ENCODE results near the gene ZNF628. TPM values are rescaled to one million over a fixed set of nuclear protein-coding genes. Genes with fewer than 3 reads are reported as not detected.

Gene ZNF628
- total and polyA plus RNA-seq, 5 donors from 2014 or later: 0.05 to 23.9 (median 0.09) TPM

DNA sequence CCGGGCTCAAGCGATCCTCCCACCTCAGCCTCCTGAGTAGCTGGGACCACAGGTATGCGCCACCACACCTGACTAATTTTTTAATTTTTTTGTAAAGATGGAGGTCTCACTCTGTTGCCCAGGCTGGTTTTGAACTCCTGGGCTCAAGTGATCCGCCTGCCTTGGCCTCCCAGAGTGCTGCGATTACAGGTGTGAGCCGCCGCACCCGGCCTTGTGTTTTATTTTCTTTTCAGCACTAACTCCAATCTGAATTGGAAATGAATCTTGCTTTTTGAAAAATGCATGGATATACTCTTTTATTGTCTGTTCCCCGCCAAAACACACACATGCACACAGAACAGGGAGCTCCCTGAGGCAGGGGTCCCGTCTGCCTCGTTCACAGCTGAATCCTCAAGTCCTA is 13.7 kb upstream of the ZNF628 start:
- Mint-ChIP-seq H3K27ac (peak overlapping the region in 1 of 3 donors; percentile 92), H3K4me1 (peaks cover 0 to 27% (median 7%) of the 10 kb centered on the region in 4 donors), H3K9me3 (no peaks in the 10 kb centered on the region), H3K36me3 (no peaks in the 10 kb centered on the region), H3K4me3 (peak overlapping the region; percentile 86 to 94 (median 92)), H3K27me3 (no peaks in the 10 kb centered on the region)
- no peak for ATAC-seq (ENCODE audit: low read depth in 2 of 2)
- Histone ChIP-seq H3K36me3 (ENCODE audit: control insufficient read depth, insufficient read depth, low read length) (no peaks in the 10 kb centered on the region), H3K4me1 (ENCODE audit: control insufficient read depth, insufficient read depth, low read length, poor library complexity, severe bottlenecking) (peaks cover 18% of the 10 kb centered on the region), H3K4me3 (ENCODE audit: low read depth, low read length) (no peak overlapping the region), H3K27me3 (ENCODE audit: control insufficient read depth, insufficient read depth, low read length) (no peaks in the 10 kb centered on the region), H3K9me3 (ENCODE audit: control insufficient read depth in 2 of 2, low read length in 2 of 2) (no peaks in the 10 kb centered on the region), H3K27ac (ENCODE audit: insufficient read depth, low read length, poor library complexity, severe bottlenecking) (no peak overlapping the region)
- no peak for DNase-seq

DNA sequence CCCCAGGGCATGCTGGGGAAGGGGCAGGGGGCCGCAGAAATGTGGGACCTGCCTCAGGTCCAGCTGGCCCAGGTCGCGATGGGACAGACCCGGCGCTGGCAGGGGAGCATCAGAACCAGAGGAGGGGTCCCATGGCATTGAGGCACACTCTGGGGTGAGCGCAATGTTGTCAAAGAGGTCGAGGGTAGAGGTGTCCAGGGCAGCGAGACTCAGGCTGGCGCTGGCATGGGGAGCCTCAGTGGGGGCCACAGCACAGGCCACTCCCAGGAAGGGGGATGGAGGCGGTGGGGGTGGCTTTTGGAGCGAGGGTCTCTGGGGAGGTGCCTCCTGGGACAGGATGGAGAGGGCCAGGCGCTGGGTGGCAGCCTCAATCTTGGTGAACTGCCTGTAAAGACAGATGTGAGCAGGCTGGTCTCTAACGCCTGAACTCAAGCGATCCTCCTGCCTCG is 12.8 kb upstream of the ZNF628 start:
- no peaks in the 10 kb centered on the region for H3K27me3 Mint-ChIP-seq
- DNase-seq (no peak), ATAC-seq (ENCODE audit: low read depth in 2 of 2) (no peak)
- H3K4me1 Mint-ChIP-seq: peaks cover 0 to 30% (median 8%) of the 10 kb centered on the region in 4 donors
- H3K36me3 Mint-ChIP-seq: no peaks in the 10 kb centered on the region
- Histone ChIP-seq H3K4me3 (ENCODE audit: low read depth, low read length) (no peak overlapping the region), H3K27me3 (ENCODE audit: control insufficient read depth, insufficient read depth, low read length) (no peaks in the 10 kb centered on the region), H3K27ac (ENCODE audit: insufficient read depth, low read length, poor library complexity, severe bottlenecking) (no peak overlapping the region), H3K4me1 (ENCODE audit: control insufficient read depth, insufficient read depth, low read length, poor library complexity, severe bottlenecking) (peaks cover 24% of the 10 kb centered on the region), H3K9me3 (ENCODE audit: control insufficient read depth in 2 of 2, low read length in 2 of 2) (no peaks in the 10 kb centered on the region), H3K36me3 (ENCODE audit: control insufficient read depth, insufficient read depth, low read length) (no peaks in the 10 kb centered on the region)
- peak overlapping the region in 3 of 4 donors; percentile 33 to 74 (median 53) for H3K4me3 Mint-ChIP-seq
- H3K9me3 Mint-ChIP-seq: no peaks in the 10 kb centered on the region
- peak overlapping the region in 1 of 3 donors; percentile 20 for H3K27ac Mint-ChIP-seq

DNA sequence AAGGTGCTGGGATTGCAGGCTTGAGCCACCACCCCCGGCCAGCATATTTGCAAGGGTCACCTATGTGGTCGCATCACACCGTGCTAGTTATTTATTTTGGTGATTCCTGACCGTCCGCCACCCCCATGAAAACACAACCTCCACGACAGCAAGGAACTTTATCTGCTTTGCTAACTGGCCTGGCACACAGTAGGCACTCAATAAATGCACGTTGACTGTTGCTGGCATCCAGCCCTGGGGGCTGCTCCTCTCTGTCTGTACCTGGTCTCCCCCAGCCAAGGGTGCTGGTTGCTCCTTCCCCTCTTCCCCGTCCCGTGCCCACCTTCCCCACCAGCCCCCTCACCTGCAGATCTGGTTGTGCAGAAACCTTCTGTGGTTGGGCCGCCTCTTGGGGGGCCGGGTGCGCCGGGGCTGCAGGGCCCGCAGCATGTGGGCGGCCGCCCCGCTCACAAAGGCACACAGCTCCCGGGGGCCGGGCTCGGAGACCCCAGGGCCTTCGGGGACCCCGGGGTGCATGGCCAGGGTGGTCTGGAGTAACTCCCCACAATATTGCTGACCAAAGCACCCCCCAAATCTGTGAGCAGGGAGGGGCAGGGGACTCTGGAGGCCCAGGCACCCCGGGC is 12.3 kb upstream of the ZNF628 start:
- Histone ChIP-seq H3K9me3 (ENCODE audit: control insufficient read depth in 2 of 2, low read length in 2 of 2) (no peaks in the 10 kb centered on the region), H3K4me1 (ENCODE audit: control insufficient read depth, insufficient read depth, low read length, poor library complexity, severe bottlenecking) (peaks cover 24% of the 10 kb centered on the region), H3K4me3 (ENCODE audit: low read depth, low read length) (no peak overlapping the region), H3K27ac (ENCODE audit: insufficient read depth, low read length, poor library complexity, severe bottlenecking) (no peak overlapping the region), H3K36me3 (ENCODE audit: control insufficient read depth, insufficient read depth, low read length) (no peaks in the 10 kb centered on the region), H3K27me3 (ENCODE audit: control insufficient read depth, insufficient read depth, low read length) (no peaks in the 10 kb centered on the region)
- peak overlapping the region in 2 of 4 donors; percentile 33 to 53 for H3K4me3 Mint-ChIP-seq
- H3K36me3 Mint-ChIP-seq: no peaks in the 10 kb centered on the region
- H3K27ac Mint-ChIP-seq: peak overlapping the region in 1 of 3 donors; percentile 20
- no peaks in the 10 kb centered on the region for H3K27me3 Mint-ChIP-seq
- no peaks in the 10 kb centered on the region for H3K9me3 Mint-ChIP-seq
- DNase-seq: no peak
- ATAC-seq (ENCODE audit: low read depth in 2 of 2): no peak
- peaks cover 0 to 28% (median 8%) of the 10 kb centered on the region in 4 donors for H3K4me1 Mint-ChIP-seq

DNA sequence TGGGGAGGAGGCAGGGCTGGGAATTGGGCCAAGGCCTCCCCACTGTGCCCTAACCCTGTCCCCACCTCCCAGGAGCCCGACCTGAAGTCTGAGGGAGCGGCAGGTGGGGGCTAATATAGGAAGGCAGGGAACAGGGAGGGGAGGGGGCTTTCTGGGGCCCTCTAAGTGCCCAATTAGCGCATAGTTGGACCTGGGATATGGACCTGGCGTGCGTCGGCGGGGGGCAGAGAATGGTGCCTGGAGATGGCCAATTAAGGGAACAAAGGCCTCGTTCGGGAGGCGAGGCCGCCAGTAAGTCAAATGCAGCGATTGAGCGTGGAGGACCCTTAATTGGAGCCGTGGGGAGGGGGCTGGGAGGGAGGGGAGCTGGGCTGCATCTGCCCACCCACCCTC is 11.8 kb upstream of the ZNF628 start, which contains the start of gene C19orf85:
TSS of gene C19orf85 (minus strand) at position 90 of the 393 bp plus-strand sequence. CDS start 197 bp downstream, outside the sequence.
- H3K9me3 Mint-ChIP-seq: no peaks in the 10 kb centered on the region

DNA sequence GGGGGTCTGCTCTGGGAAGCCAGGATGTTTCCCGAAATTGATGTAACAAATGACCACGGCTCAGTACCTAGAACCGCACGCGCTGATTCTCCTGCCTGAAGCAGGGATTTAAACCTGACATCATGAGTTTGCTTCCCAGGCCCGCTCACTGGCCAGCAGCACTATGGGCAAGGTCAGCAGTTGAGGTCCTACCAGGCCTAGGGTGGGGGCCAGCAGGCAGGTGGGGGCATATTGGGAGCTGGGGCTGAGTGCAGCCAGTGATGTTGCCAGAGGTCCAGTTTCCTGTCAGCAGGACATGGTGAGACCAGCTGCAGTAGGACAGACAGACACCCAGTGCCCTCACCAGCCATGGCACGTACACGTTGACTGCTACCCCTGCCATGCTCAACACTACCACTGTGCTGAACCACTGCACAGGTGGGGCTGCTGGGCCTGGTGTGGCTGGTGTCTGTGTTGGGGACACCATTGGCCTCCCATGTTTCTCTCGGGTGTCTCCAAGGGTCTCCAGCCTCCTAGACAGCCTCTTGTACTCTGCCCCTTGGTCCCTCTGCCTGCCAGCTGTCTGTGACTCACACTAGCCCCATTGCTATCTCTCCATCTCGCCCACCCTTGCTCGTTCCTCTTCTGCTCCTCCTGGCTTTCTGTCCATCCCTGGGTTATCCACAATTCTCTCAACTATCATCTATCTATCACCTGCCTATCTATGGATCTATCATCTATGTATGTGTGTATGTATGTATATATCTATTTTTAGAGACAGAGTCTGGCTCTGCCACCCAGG is 10.8 kb upstream of the ZNF628 start:
- H3K9me3 Mint-ChIP-seq: no peaks in the 10 kb centered on the region
- no peaks in the 10 kb centered on the region for H3K27me3 ChIP-seq (ENCODE audit: control insufficient read depth, insufficient read depth, low read length)
- peak overlapping the region in 1 of 4 donors; percentile 47 for H3K4me3 Mint-ChIP-seq
- H3K4me1 Mint-ChIP-seq: peaks cover 0 to 19% (median 5%) of the 10 kb centered on the region in 4 donors
- no peak overlapping the region for H3K4me3 ChIP-seq (ENCODE audit: low read depth, low read length)
- no peaks in the 10 kb centered on the region for H3K36me3 ChIP-seq (ENCODE audit: control insufficient read depth, insufficient read depth, low read length)
- no peak for ATAC-seq (ENCODE audit: low read depth in 2 of 2)
- DNase-seq: no peak
- H3K4me1 ChIP-seq (ENCODE audit: control insufficient read depth, insufficient read depth, low read length, poor library complexity, severe bottlenecking): peaks cover 22% of the 10 kb centered on the region
- H3K9me3 ChIP-seq (ENCODE audit: control insufficient read depth in 2 of 2, low read length in 2 of 2): no peaks in the 10 kb centered on the region
- H3K36me3 Mint-ChIP-seq: no peaks in the 10 kb centered on the region
- no peaks in the 10 kb centered on the region for H3K27me3 Mint-ChIP-seq
- no peak overlapping the region for H3K27ac ChIP-seq (ENCODE audit: insufficient read depth, low read length, poor library complexity, severe bottlenecking)
- peak overlapping the region in 1 of 3 donors; percentile 38 for H3K27ac Mint-ChIP-seq

More for the DNA sequence above, 11.8 kb upstream of the ZNF628 start, which contains the start of gene C19orf85:
- Mint-ChIP-seq H3K27me3 (no peaks in the 10 kb centered on the region), H3K27ac (peak within 1 kb of the TSS in 1 of 3 donors; percentile 20), H3K4me3 (peak within 1 kb of the TSS in 3 of 4 donors; percentile 33 to 74 (median 53)), H3K4me1 (peaks cover 0 to 28% (median 8%) of the 10 kb centered on the region in 4 donors), H3K36me3 (no peaks in the 10 kb centered on the region)
- no peaks in the 10 kb centered on the region for H3K36me3 ChIP-seq (ENCODE audit: control insufficient read depth, insufficient read depth, low read length)
- DNase-seq: no peak
- H3K9me3 ChIP-seq (ENCODE audit: control insufficient read depth in 2 of 2, low read length in 2 of 2): no peaks in the 10 kb centered on the region
- no peaks in the 10 kb centered on the region for H3K27me3 ChIP-seq (ENCODE audit: control insufficient read depth, insufficient read depth, low read length)
- H3K27ac ChIP-seq (ENCODE audit: insufficient read depth, low read length, poor library complexity, severe bottlenecking): no peak within 1 kb of the TSS
- no peak for ATAC-seq (ENCODE audit: low read depth in 2 of 2)
- H3K4me3 ChIP-seq (ENCODE audit: low read depth, low read length): no peak within 1 kb of the TSS
- H3K4me1 ChIP-seq (ENCODE audit: control insufficient read depth, insufficient read depth, low read length, poor library complexity, severe bottlenecking): peaks cover 24% of the 10 kb centered on the region

DNA sequence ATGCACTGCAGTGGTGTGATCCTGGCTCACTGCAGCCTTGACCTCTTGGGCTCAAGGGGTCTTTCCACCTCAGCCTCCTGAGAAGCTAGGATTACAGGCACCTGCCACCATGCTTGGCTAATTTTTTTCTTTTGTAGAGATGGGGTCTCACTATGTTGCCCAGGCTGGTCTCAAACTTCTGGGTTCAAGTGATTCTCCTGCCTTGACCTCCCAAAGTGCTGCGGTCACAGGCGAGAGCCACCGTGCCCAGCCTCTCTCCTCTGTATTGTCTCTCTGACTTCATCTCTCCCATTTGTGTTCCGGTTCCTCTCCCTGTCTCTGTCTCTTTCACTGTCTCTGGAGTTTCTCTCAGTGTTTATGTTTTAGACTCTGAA is 10.2 kb upstream of the ZNF628 start:
- no peak for DNase-seq
- Mint-ChIP-seq H3K4me3 (peak overlapping the region in 2 of 4 donors; percentile 28 to 44), H3K27ac (no peak overlapping the region), H3K36me3 (no peaks in the 10 kb centered on the region), H3K27me3 (no peaks in the 10 kb centered on the region), H3K9me3 (no peaks in the 10 kb centered on the region), H3K4me1 (peaks cover 0 to 15% (median 5%) of the 10 kb centered on the region in 4 donors)
- Histone ChIP-seq H3K9me3 (ENCODE audit: control insufficient read depth in 2 of 2, low read length in 2 of 2) (no peaks in the 10 kb centered on the region), H3K27me3 (ENCODE audit: control insufficient read depth, insufficient read depth, low read length) (no peaks in the 10 kb centered on the region), H3K36me3 (ENCODE audit: control insufficient read depth, insufficient read depth, low read length) (no peaks in the 10 kb centered on the region), H3K4me3 (ENCODE audit: low read depth, low read length) (no peak overlapping the region), H3K4me1 (ENCODE audit: control insufficient read depth, insufficient read depth, low read length, poor library complexity, severe bottlenecking) (peaks cover 16% of the 10 kb centered on the region), H3K27ac (ENCODE audit: insufficient read depth, low read length, poor library complexity, severe bottlenecking) (no peak overlapping the region)
- no peak for ATAC-seq (ENCODE audit: low read depth in 2 of 2)

DNA sequence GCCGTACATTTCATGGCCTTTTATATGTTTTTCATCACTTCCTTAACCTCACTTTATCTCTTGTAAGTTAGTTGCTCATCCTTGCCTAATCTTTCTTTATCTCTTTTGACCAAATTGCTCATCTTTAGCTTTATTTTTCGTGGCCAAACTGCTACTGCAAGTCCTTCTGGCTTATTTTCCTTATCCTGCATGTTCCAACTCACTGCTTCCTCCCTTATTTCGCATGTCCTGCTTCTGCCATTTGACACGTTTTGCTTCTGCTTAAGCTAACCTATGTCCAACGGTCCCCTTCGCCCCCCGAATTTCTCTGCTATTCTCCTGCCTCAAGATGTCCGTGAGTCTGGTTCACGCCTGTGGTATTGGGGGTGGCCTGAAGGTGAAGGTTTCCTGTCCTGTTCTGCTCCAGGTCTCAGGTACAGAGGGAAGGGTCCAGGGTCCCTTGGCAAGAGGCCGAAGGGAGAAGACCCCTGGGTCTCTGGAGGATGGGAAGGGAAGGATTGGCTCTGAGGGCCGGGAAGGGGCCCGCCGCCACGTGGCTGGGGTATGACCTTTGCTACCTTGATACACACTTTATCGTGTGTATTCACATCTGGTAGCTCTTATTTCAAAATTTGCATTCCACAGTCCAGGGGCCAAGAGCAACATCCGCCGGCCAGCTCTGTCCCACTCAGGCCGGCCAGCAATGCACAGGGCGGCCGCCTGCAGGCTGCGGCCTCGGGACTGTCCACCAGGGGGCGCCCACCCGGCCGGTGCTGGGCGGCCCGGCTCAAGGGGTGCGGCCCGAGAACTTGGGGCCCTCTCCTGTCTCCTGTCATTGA is 9.0 kb upstream of the ZNF628 start:
- Histone ChIP-seq H3K27ac (ENCODE audit: insufficient read depth, low read length, poor library complexity, severe bottlenecking) (no peak overlapping the region), H3K4me1 (ENCODE audit: control insufficient read depth, insufficient read depth, low read length, poor library complexity, severe bottlenecking) (peaks cover 8% of the 10 kb centered on the region), H3K9me3 (ENCODE audit: control insufficient read depth in 2 of 2, low read length in 2 of 2) (no peaks in the 10 kb centered on the region), H3K36me3 (ENCODE audit: control insufficient read depth, insufficient read depth, low read length) (no peaks in the 10 kb centered on the region), H3K27me3 (ENCODE audit: control insufficient read depth, insufficient read depth, low read length) (no peaks in the 10 kb centered on the region), H3K4me3 (ENCODE audit: low read depth, low read length) (no peak overlapping the region)
- ATAC-seq (ENCODE audit: low read depth in 2 of 2) (peak; percentile 70 to 75), DNase-seq (peak; percentile 53 to 57 (median 57))
- no peak overlapping the region for H3K4me3 Mint-ChIP-seq
- no peaks in the 10 kb centered on the region for H3K9me3 Mint-ChIP-seq
- H3K27ac Mint-ChIP-seq: no peak overlapping the region
- no peaks in the 10 kb centered on the region for H3K27me3 Mint-ChIP-seq
- H3K4me1 Mint-ChIP-seq: peaks cover 0 to 7% (median 2%) of the 10 kb centered on the region in 4 donors
- H3K36me3 Mint-ChIP-seq: no peaks in the 10 kb centered on the region

All from CD4-positive, CD25-positive, alpha-beta regulatory T cell (primary cell).